GM19351 (cell line): ENCODE measurements around the gene MEF2C.

ENCODE experiments used
- ATAC-seq: cut with Tn5 transposase; IDR thresholded peaks from one replicate; pipeline ENCODE4 v1.9.1; 2021; ENCODE audit warnings: mild to moderate bottlenecking, moderate library complexity; ENCODE audit not compliant: unreplicated experiment

MEF2C gene

DNA sequence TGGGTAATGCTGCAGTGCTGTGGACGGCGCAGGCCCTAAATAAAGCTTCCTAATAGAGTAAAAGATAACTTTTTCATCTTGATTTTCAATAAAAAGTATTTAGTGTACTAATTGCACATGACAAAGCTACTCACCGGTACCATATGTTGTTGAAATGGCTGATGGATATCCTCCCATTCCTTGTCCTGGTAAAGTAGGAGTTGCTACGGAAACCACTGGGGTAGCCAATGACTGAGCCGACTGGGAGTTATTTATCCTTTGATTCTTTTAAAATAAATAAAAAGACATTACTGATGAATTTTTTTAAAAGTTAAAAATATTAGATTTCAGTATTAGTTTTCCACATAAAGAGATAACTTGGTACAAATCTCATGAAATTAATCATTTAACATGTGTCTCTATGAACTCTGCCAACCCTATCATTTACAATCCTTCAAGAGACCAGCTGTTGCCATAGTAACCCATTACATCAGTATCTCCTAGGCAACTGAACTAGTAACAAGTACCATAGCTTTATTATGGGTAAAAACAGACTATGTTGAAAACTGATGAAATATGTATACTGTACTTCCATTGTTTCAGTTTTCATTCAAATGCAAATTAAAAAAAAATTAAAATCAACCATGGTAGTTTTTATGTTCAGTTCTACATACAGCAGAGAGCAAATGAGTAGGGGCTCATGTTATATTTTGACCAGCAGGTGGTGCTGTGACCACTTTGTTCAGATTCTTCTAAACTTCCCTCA is 153.7 kb downstream of the MEF2C start:
- peak; percentile 37 for ATAC-seq

- ATAC-seq: no peak
Observed at GRCh38 chr5:88727705-88728313, 155.2 kb downstream of the MEF2C start.

DNA sequence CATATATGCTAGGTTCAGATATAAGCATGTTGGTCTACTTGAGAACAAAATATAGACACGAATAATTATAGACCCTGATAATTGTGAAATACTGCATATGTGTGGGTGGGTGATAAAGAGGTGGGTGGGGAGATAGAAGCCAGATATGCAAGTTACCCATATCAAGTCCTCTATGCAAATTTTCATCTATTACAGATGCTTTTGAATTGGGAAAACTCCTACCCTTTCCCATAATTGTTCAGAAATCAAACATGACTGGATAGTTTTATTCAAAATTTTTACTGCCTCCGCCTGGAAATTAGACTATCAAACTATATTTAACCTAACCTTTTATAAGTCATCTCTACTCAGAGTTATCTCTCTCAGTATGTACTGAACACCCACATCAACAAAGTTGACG is 157.5 kb downstream of the MEF2C start:
- ATAC-seq: no peak

DNA sequence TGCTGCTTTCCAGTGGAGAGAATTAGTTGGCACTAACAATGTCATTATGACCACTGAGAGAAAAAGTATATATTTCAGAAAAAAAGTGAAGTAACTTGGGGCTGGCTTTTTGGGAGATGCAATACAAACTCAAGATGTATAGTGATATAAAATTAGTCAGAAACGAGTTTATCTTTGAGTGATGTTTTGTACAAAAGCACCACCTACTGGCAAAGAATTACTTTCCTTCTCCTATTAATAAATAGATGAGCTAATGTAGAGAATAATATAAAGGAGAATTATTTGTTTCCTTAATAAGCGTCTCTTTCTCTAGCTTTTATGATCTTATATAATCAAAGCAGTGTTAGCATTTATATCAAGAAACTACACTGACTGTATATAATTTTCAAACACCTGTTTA is 158.8 kb downstream of the MEF2C start:
- ATAC-seq: no peak

GRCh38 chr5:88722546-88723073 is 160.4 kb downstream of the MEF2C start:
- ATAC-seq: no peak

DNA sequence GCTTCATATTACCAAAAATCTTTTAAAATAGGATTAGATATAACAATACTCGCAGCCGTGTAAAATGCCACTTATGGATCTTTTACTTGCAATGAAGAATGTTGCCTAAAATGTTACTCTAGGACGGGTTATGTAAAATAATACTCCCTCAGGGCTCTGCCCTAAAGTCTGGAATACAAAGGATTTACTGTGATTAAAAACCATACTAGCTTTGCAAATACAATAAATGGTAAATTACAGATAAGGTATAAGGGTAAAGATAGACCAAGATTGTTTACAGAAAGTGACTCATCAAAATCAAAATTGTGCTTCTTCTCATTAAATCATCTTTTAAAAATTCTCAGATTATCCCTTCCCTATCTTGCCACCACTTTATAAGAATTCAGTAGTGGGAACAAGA is 163.6 kb downstream of the MEF2C start:
- ATAC-seq: no peak

- no peak for ATAC-seq
Observed at GRCh38 chr5:88718736-88719135, 164.2 kb downstream of the MEF2C start.

DNA sequence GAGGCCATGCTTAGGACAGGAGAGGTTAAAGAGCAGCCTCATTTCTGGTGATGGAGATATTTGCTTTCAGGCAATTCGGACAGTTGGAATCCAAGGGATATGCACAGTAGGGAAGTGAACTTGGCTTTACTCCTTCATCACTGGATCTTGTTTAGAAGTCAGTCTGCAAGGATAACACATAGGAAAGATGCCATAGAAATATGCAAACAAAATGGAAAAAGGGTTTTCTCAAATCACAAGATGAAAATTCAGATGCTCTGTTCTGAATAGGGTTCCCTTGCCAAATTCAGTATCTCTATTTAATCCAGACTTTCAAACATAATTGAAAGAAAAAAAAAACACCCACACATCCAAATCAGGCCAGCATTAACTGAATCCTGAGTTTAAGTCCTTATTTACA is 166.9 kb downstream of the MEF2C start:
- ATAC-seq: no peak

- no peak for ATAC-seq
Observed at GRCh38 chr5:88715503-88715902, 167.5 kb downstream of the MEF2C start.

GRCh38 chr5:88713818-88714217 is 169.2 kb downstream of the MEF2C start:
- no peak for ATAC-seq

DNA sequence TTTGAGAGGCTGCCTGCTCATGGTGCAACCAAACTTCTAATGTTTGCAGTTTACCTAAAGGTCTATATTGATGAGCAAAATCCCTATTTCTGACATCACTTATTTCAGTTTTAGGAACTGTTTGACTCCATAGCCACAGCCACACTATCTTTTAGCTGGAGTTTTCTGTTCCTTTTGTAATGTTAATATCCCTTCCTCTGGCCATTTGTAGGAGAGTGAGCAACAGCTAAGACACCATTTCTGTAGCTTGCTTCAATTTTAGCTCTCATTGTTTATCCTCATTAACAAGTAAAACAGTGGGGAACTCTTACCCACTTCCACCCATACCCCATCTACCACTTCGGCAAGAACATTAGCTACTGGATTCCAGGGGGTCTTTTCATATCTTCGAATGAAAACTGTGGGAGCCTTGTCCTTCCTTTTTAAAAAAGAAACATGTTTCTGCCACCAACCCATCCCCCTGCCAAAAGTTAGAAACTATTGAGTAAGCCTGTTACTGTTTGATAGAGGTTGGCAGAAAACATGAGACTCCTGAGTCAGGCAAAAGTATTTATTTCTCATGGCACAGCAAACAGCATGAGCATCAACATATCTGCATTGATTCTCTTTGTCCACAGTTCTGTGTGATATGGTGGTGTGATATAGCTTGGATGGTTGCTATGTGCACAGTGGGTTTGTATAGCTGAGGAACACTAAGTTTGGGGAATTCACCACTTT is 174.1 kb downstream of the MEF2C start:
- no peak for ATAC-seq

- ATAC-seq: no peak
Observed at GRCh38 chr5:88708021-88708420, 175.0 kb downstream of the MEF2C start.

DNA sequence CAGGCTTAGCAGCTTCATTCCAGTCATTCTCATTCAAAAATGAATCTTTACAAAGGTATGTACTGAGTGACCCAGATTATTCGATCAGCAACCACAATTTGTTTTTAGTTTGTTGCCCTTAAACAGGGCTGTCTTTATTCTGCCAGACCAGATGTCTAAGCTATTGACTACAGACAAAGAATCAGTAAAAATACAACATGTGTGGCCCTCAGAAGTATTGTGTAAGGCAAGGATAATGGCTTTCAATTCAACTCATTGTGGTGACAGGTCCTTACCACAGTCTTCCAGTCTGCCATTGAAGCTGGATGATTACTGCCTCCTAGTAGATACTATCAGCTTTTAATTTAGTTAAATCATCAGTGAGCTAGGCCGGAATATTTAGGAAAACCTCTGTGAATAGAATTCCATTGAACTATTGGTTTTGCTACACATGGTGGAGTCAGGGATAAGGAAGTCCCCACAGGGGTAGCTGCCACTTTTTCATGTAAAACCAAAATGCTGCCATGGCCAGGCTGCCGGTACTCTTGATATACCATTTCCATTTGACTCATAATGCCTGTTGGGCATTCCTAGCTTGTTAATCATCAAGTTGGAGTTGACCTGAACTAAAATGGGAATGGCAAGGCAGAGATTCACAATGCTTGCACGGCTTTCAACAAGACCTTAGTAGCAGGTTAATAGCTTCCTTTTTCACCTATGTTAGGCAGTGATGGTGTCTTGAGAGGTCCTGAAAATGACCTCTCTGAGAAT is 175.6 kb downstream of the MEF2C start:
- ATAC-seq: no peak

DNA sequence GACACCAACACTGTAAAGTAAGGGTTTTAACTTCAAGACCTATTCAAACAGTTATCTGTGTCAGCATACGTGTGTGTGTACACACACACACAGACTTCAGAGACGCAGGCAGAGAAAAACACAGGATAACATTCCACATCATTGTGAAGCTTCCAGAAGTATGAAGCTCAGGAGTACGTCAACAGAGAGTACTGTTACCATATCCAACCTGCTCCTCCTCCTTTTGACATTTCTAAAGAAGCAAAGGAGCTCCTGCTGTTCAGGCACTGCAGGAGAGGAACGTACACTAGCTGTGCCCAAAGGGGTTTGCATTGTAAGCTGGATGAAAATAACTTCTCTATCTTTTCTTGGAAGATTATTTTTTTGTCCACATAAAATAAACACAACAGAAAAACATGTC is 180.7 kb downstream of the MEF2C start:
- no peak for ATAC-seq

- no peak for ATAC-seq
Observed at GRCh38 chr5:88700121-88700520, 182.9 kb downstream of the MEF2C start.

DNA sequence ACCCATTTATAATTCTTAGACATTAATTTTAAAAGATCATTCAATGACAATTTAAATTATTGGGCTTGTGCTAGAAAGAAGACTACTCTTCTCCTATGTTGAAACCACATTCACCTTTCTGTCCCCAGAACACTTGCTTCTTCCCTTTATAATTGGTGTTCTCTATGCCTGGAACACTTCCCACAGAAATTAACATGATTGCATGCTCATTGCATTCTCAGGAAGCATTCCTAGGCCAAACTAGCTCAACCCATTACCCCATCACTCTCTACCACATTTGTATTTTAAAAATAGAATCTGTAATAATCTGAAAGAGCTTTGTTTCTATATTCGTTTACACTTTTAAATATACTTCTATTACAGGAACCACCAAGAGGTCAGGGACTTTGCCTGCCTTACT is 184.7 kb downstream of the MEF2C start:
- no peak for ATAC-seq

DNA sequence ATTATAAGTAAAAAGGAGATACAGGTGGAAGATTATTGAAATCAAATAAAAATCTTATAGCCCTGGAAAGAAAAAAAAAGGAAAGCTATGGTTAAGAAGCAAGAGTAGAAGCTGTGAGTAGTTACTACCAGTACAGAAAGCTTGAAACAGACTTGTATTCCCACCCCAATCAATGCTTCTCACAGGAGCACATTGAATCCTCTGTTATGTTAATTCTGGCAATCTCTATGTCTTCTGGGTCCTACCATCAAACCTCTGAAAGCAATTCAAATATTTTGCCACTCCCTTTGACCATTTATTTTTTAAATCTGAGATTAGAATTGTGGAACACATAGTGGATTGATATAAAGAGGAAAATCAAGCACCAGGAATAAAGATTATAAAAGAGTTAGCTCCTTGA is 186.5 kb downstream of the MEF2C start:
- no peak for ATAC-seq

GRCh38 chr5:88695931-88696330 is 187.1 kb downstream of the MEF2C start:
- ATAC-seq: no peak

- ATAC-seq: no peak
Observed at GRCh38 chr5:88695232-88695631, 187.8 kb downstream of the MEF2C start.

- no peak for ATAC-seq
Observed at GRCh38 chr5:88694023-88694679, 188.8 kb downstream of the MEF2C start.
